GM12873 (cell line): ENCODE measurements around the gene EPHA4.

Experiments
- CTCF ChIP-seq: IDR thresholded peaks from 2 replicates; pipeline ENCODE4 v1.5.1; 2012; ENCODE audit warnings: low read depth, mild to moderate bottlenecking, moderate library complexity, low read length, control low read depth; ENCODE audit not compliant: insufficient read depth; ENCODE audit errors: missing control alignments

The EPHA4 gene

GRCh38 chr2:221503965-221504364 lies 68.1 kb downstream of the EPHA4 start:
- no peak for TF ChIP-seq CTCF

GRCh38 chr2:221502270-221503010 lies 69.7 kb downstream of the EPHA4 start:
- TF ChIP-seq CTCF = no peak

- TF ChIP-seq CTCF = no peak
Measured at GRCh38 chr2:221501883-221502269, 70.2 kb downstream of the EPHA4 start.

GRCh38 chr2:221501210-221501882 lies 70.8 kb downstream of the EPHA4 start:
- TF ChIP-seq CTCF = no peak

- TF ChIP-seq CTCF = no peak
Measured at GRCh38 chr2:221500501-221501209, 71.4 kb downstream of the EPHA4 start.

- TF ChIP-seq CTCF = no peak
Measured at GRCh38 chr2:221495731-221496130, 76.4 kb downstream of the EPHA4 start.

GRCh38 chr2:221494556-221494955 lies 77.5 kb downstream of the EPHA4 start:
- TF ChIP-seq CTCF = no peak
